ENCODE measurements around the gene TREM2.
"Not testable (repeated sequence)": the region's sequence is repeated elsewhere in the genome, so short reads cannot be mapped to it uniquely, and the experiment has no call there.

TREM2 gene

DNA sequence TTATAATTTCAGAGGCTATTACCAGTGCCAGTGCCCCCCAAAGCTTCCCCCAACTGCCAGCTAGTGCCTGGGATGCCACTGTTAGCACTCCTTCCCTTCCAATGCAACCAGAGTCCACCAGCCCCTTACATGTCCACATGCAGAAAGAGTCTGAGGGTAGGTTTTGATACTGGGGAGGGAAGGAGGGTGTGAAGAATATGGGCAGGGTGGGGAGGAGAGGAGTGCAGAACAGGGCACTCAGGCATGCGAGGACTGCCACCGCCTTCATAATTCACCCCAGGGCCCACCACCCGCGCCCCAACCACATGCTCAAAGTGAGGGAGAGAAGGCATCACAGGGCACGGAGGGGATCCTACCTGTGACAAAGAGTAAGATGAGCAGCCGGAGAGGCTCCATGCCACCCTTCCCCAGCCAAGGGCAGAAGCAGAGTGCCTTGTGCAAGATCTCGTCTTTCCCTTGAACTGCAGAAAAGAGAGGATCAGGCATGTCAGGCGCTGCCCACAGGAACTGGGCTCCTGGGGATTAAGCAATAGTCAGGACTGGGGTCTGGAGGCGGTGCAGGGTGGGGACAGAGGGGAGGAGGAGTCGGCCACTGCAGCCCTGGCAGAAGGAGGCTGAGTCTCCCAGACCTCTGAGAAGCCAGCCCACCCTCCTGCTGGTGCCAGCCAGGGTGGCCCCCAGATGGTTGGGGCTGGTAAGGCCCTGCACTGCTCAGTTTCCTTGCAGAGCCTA is at the start of gene TREM2:
TSS of gene TREM2 (minus strand) at position 430 of the 732 bp plus-strand sequence. CDS start at position 396, 34 bp downstream.
- DNase-seq = no peak

DNA sequence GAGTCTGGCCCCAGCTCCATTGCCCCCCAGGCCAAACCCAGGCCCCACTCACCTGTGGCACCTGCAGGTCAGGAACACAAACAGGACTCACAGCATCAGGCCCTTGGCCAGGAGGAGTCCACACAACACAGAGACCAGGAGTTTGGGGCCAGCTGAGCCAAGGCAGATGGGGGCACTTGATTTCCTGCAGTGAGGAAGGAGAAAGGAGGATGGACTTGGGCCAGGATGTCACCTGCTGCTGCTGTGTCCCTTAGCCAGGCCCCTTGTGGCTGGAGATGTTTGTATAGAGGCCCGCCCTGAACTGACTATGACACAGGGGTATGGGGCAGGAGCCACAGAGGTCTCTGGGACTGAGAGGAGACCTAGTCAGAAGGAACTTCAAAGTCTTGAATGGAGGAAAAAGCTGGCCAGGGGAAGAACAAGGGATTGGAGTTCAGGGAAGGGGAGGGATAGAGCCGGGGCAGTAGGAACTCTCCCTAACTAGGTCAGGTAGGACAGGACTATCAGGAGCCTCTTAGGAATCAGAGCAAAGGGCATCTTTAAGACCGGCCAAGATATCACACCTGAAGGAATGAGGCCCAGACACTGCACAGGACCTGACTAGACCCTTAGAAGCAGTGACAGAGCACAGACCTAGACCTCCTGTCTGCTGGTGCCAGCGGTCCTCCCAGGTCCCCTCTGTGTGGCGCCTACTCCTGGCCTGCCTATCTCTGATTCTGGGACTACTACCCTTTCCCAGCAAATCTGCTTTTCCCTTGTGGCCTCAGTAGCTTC is 46.8 kb upstream of the TREM2 start:
- DNase-seq = no peak

DNA sequence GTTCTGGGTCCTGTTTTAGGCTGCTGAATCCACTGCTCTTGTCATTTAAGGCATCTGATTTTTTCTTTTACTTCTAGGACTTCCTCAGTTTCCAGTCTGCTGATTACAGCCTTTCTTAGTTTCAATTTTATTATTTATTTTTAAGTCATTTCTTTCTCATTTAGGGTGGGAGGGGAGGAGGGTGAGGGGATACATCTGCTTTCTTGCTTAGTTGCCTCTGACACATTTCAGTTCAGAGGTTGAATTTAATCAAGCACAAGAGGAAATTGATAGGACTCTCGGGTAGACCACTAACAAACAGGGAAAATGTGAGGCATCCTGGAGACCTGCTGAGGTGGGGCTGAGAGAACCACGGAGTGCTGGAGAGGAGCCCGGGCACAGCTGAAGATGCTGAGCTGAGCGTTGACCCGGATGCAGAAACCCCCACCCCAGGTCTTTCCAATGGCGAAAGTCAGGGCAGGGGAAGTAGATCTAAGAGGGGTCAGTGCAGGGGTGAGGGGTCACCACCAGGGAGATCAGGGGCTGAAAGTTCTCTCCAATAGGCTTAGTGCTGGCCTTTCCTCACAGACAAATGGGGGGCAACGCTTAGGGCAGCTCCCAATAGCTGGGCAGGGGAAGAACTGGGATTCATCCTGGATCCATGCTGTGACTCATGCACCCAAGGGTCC is 45.7 kb upstream of the TREM2 start:
- no peak for DNase-seq

DNA sequence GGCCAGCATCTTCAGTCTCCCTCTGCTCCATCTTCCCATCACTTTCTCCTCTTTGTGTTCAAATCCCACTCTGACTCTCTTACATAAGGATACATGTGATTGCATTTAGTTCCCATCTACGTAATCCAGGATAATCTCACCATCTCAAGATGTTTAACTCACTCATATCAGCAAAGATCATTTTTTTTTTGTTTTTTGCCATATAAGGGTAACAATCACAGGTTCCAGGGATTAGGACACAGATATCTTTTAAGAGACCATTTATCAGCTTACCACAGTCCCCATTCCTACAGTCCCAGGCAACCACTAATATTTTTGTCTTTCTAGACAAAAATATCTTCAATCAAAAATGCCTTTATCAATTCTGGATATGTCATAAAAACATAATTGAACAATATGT is 41.2 kb upstream of the TREM2 start:
- no peak for DNase-seq

DNA sequence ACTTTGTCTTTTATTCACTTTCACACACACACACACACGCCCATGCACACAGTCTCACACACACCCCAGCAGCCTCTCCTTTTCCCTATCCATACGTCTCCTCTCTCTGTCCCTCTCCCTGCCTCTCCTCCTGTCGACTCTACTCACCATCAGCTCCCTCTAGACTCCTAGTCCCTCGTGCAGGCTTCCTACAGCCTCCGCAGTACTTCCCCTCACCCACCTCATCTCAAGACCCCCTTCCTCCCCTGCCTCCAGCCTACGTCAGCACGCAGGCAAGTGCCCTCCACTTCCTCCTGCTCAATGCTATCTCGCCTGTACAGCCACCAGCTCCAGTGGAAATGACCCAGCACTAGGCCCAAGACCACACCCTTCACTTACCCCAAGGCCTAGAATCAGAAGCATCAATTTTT is 38.9 kb upstream of the TREM2 start:
- DNase-seq = no peak

DNA sequence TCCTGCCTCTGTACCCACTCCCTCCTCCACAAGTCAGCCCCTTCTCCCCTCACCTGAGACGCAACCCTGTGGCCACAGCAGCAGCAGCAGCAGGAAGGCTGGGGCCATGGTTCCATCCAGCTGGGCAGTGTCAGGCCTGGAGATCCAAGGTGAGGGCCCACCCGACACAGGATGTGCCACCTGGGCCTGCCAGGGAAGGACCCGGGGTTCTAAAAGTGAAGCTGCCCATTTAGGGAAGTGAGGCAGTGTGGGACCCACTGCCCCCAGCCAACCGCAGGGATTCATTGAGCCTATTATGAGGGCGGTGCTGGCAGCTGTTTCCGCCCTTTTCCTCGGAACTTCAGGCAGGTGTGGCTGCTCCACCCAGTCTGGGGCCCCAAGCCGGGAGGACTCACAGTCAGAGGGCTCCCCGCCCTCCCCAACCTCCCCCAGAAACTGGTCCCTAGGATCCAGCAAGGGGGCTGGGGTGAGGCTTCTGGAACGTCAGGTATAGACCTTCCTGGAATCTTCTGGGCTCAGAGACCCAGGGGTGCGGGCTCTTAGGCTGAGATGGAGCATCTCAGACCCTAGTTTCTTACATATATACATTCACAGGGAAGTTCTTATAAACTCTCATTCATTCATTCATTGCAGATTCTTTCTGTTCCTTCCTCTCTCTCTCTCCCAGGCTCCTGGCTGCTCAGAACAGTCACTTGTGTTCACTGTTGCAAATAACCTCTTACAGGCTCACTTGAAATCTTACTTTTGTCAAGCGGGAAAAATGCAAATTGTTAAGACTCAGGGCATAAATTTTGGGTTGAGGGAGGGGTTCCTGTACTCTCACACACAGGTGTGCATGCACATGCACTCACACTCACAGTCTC is 38.2 kb upstream of the TREM2 start, which contains the start of gene TREML2:
TSS of gene TREML2 (minus strand) at position 249 of the 863 bp plus-strand sequence. CDS start at position 108, 141 bp downstream.
- DNase-seq = peak in 1 of 2 experiments; percentile 44

DNA sequence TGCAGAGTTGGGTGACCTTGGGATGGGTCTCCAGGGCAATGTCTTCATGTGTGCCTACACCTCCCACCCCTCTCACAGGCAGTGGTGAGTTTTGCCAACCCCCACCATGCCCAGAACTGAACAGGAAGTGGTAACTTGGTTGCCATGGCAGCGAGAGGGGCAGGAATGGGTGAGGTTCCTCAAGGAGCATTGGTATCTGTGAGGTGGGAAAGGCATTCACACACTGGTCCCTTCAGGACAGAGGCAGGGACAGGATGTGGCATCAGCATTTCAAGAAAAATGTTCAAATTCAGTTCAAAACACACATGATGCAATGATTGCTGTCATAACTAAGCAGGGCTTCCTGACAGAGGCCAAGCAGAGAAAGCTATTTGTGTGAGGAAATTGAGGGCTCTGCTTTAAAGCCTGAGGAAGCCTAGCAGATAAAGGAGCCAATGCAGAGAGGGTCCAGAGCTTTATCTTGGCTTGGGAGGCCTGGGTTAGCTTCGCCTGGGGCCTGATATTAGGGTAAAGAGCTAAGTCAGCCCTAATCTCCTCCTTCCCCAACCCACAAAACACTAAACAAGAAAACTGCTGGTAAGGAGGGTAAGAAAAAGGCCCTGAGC is 37.5 kb upstream of the TREM2 start:
- DNase-seq = peak; percentile 22 to 48

DNA sequence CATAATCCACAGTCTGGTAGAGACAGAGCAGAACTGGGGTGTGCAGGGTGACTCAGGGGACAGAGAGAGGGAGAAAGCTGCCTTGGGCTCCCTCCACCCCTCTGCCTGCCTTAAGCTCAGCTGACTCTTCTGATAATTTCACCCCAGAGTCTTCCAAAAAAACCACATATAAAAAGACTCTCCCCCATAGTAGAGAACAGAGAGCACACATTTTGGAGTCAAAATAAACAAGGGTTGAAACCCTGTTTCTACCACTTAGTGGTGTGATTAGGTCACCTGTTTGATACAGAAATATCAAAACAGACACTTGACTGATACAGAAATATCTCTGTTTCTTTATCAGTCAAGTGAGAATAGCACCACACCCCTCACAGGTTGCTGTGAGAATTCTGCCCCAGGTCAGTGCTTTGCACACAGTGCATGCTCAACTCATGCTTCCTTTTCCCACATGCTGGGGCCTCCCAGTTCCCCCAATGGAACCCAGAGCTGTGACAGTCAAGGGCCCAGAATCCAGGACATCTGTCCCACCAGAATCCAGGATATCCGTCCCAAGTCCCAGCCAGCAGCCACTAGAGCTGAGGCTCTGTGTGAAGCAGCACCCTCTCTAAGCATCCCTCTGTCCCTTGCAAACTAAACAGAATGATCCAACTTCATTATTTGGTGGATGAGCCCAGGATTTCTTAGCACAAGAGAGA is 36.8 kb upstream of the TREM2 start:
- no peak for DNase-seq

DNA sequence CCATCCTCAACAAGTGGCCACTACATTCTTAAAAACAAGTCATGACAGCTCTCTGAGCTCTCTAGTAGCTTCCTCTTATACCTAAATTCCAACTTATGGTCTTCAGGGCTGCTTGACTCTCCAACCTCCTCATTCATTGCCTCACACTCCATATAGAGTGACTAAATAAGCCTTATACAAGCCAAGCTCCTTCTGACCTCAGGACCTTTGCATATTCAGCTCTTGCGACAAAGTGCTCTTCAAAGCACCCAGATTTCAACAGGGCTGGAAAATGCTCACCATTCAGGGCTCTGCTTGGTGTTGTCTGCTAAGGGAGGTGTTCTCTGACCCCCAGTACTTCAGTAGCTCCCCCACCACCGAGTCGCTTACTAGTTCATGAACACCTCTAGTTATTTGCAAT is 34.3 kb upstream of the TREM2 start:
- no peak for DNase-seq

DNA sequence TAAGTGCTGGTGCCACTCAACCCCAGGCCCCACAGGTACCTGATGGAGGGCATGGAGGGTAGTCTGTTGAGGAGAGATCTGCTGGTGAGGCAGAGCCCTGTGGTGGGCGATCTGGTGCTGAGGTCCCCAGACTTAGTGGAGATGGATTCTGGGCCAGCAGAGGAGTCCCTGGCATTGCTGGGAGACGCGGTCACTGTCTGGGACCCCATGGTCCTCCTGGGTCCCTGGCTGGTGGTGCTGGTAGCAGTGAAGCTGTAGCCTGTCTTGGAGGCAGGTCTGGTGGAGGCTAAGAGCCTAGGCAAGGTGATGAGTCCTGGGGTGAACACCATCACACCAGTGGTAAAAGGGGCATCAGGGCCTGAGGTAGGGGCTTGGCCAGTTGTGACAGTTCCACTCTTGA is 31.5 kb upstream of the TREM2 start:
- no peak for DNase-seq

DNA sequence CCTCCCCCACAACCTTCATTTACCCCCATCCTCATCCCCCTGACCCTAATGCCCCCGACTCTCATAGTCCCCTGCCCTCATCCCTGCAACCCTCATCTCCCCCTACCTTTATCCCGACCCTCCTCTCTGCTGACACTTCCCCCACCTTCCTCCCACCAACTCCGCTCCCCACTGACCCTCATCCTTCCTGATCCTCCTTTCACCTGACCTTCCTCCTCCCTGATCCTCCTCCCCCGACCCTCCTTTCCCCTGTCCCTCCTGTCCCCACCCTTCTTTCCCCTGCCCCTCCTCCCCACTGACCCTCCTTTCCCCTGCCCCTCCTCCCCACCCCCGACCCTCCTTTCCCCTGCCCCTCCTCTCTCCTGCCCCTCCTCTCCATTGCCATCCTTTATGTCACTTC is 31.0 kb upstream of the TREM2 start:
- no peak for DNase-seq

DNA sequence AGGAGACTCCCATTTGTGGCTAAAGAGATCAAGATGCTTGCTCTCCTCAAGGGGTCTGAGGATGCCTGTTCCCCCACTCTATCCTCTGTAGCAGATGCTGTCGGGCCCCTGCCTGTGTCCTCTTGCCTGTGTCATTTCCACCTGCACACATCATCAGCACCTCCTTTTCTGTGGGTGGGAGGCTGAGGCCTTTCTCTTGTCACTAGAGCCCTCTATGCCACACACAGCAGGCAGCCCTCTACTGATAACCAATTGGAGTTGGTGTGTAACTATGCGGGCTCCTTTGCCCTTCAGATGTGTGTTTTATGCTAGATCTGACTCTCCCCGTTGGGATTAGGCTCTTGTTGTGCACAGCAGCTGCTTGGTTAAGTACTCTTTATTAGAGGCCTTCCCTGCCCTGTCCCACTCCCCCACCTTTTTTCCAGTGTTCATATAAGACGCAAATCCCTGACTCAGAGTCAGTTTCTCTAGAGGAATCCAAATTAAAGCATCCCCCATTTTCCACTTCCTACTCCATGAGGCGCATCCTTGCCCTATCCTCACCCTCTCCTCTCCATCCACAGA is 30.3 kb upstream of the TREM2 start:
- DNase-seq = no peak

DNA sequence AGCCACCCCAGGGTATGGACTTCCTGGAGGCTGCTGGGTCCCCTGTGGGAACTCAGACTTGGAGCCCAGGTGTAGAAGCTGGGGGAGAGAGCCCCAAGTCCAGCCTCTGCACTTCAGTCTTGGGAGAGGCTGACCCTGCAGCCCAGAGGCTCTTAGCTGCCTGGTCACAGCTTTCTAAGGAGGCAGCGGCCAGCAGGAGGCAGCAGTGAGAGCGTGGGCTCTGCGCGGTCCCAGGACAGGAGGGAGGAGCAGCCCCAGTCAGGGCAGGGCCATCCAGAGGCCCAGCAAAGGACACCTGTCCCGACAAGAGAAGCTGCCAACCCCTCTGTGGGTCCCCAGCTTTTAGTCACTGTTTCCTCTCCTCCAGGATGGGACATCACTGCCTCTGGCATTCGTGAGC is 28.7 kb upstream of the TREM2 start:
- DNase-seq = peak in 1 of 2 experiments; percentile 38

DNA sequence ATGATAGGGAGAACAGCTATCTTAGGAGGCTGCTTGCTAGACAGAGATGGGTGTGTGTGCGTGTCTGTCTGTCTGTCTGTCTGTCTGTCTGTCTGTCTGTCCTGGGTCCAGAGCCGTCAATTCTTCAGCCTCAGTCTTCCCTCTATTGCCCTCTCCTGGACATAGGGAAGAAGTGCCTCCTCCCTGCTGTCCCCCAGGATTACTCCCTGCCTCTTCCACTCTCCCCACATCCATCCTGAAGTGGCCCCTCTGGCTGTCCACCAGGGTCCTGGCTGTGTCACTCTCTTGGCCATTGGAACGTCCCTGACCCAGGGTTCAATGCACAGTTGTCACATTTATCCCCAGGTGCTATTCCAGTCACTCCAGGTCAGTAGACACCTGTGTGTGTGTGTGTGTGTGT is 27.9 kb upstream of the TREM2 start:
- DNase-seq = no peak

DNA sequence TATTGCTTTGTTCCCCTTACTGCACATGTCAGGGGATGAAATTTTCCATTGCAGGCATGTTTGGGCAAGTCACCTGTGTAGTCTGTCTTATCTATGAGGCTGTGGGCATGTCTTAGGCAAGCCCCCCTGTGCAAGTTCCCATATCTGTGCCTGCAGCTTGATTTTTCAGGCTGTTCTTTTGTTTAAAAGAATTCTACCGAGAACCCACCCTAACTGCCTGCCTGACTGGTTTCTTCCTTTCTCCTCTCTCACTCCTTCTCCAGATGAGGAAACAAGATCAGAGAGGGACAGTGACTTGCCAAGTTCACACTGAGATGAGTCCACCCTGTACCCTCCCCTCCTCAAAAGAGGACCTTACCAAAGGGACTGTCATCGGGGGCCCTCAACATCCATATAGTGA is 27.1 kb upstream of the TREM2 start:
- no peak for DNase-seq

DNA sequence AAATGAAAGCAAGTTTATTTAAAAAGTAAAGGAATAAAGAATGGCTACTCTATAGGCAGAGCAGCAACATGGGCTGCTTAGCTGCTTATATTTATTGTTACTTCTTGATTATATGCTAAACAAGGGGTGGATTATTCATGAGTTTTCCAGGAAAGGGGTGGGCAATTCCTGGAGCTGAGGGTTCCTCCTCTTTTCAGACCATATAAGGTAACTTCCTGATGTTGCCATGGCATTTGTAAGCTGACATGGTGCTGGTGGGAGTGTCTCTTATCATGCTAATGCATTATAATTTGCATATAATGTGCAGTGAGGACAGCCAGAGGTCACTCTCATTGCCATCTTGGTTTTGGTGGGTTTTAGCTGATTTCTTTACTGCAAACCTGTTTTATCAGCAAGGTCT is 26.1 kb upstream of the TREM2 start:
- DNase-seq = not testable (repeated sequence)

DNA sequence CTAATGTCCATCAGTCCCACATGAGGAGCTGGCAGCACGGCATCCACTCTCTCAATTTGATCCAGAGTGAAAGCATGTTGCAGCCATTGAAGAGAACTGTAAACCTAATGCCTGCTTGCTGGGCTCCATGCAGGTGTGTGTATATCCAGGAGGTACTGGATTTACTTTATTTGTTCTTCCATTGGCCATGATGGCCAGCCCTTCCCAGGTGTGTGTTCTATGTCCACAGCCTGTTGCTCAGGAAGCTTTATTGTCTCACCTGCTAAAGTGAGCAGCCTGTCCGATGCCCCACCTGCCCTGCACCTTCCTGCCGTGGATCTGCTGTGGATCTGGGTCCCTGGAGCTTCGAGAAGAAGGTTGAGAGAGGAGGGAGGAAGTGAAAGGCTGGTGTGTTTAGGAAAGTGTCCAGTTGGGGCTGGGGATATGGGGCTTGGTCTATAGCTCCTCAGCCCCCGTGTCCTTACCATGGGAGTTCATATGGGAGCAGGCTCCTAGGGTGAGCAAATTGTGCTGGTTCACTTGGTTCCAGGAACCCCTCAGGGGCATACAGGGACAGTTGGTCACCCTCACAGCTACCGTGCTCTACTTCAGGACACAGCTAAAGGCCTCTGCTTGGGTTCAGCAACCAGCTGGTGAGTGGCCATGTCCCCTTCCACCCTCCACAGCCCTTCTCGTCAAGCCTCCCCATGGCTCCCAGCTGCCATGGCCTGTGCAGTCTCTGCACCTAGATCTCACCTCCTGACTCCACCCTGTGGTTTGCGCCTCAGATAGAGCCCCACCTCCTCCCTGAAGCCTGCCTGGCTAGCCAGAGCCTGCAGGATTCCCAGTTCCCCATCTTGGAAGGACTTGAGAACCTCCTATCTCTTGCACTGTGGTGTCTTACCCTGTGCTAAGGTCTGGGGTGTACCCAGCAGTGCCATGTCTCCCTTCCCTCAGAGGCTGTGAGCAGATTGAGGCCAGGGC is 25.3 kb upstream of the TREM2 start:
- no peak for DNase-seq

DNA sequence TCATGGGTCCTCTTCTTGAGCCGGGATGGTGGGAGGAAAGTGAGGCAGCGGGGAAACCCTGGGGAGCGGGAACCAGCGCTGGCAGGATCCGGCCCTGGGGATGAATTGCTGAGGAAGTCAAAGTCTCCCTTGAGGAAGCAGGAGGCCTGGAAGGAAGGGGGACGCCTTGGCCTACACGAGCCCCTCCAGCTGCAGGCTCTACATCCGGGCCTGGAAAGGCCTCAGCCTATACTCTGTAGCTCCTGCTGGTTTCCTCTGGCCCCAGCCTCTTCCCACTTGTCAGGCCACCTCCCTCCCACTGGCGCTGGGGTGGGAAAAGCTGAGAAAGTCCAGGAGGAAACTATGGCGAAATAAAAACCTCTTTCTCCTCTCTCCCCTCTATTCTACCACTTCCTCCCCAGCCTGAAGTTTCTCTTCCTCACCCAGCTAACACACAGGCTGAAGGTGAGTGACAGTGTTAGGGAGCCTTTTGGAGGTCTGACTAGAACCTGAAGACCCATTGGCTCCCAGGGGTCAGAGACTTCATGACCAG is 23.2 kb upstream of the TREM2 start:
- DNase-seq = no peak

DNA sequence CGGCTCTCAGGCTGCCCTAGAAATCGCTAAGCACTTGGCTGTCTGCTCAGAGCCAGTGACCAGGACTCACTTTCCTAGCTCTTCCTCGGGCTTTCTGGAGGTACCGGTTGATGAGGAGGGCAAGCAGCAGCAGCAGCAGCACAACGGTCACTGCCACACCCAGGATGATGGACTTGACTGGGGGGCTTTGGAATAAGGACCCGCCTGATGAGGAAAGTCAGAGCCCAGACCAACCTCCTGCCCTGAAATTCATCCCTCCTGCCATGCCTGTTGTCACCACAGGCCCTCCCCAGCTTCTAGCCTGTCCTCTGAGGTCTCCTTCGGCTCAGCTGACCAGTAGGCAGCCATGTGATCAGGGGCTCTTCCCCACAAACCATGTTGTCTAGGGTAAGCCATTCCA is 21.8 kb upstream of the TREM2 start:
- no peak for DNase-seq
